OCI-LY1 (cell line): ENCODE data around the gene NF2.

Experiments used
- H2AFZ ChIP-seq: fragments of 200-600 bp; sonication (generic), shearing (Covaris generic); 2 replicates; pipeline ENCODE4 v1.6.0; 2014; ENCODE audit warnings: antibody characterized with exemption, mild to moderate bottlenecking, low read length
- H3F3A ChIP-seq: fragments of 200-600 bp; sonication (generic), shearing (Covaris generic); 2 replicates; pipeline ENCODE4 v1.6.0; 2014; ENCODE audit warnings: mild to moderate bottlenecking, antibody characterized with exemption, low read length, moderate library complexity; ENCODE audit not compliant: insufficient read depth
- H3K27ac ChIP-seq: fragments of 200-600 bp; sonication (generic); 2 replicates; pipeline ENCODE4 v1.5.1; 2014; ENCODE audit warnings: low read length, mixed run types, mild to moderate bottlenecking, low read depth; ENCODE audit not compliant: poor library complexity, severe bottlenecking
- H3K27me3 ChIP-seq: fragments of 200-600 bp; sonication (generic); 2 replicates; pipeline ENCODE4 v1.6.0; 2014; ENCODE audit warnings: antibody characterized with exemption, mild to moderate bottlenecking, low read length, moderate library complexity; ENCODE audit not compliant: insufficient read depth
- H3K36me3 ChIP-seq: fragments of 200-600 bp; sonication (generic); 2 replicates; pipeline ENCODE4 v1.6.1; 2014; ENCODE audit warnings: mild to moderate bottlenecking, antibody characterized with exemption, low read length, moderate library complexity, mixed read lengths; ENCODE audit not compliant: insufficient read depth
- H3K4me1 ChIP-seq: fragments of 200-600 bp; sonication (generic); 2 replicates; pipeline ENCODE4 v1.5.1; 2014; ENCODE audit warnings: mild to moderate bottlenecking, low read length, moderate library complexity; ENCODE audit not compliant: insufficient read depth, severe bottlenecking
- H3K4me2 ChIP-seq: fragments of 200-600 bp; sonication (generic), shearing (Covaris generic); 2 replicates; pipeline ENCODE4 v1.6.1; 2014; ENCODE audit warnings: low read length
- H3K4me3 ChIP-seq: fragments of 200-600 bp; sonication (generic); 2 replicates; pipeline ENCODE4 v1.5.1; 2014; ENCODE audit warnings: low read length, low read depth, mild to moderate bottlenecking, mixed read lengths; ENCODE audit not compliant: poor library complexity, severe bottlenecking
- H3K79me2 ChIP-seq: fragments of 200-600 bp; shearing (Covaris generic); 2 replicates; pipeline ENCODE4 v1.6.1; 2016; ENCODE audit warnings: mixed run types, low read length, mixed read lengths; ENCODE audit not compliant: insufficient read depth
- H3K9ac ChIP-seq: fragments of 200-600 bp; sonication (generic), shearing (Covaris generic); 2 replicates; pipeline ENCODE4 v1.6.1; 2014; ENCODE audit warnings: mild to moderate bottlenecking, low read length, mixed read lengths
- H3K9me2 ChIP-seq: fragments of 200-600 bp; sonication (generic), shearing (Covaris generic); 2 replicates; pipeline ENCODE4 v1.6.1; 2014; ENCODE audit warnings: low read depth, mild to moderate bottlenecking, low read length, mixed read lengths
- H3K9me3 ChIP-seq: fragments of 200-600 bp; shearing (Covaris generic); 2 replicates; pipeline ENCODE4 v1.6.1; 2014; ENCODE audit warnings: low read length, mixed read lengths
- H4K20me1 ChIP-seq: fragments of 200-600 bp; sonication (generic), shearing (Covaris generic); 2 replicates; pipeline ENCODE4 v1.6.0; 2016; ENCODE audit warnings: mild to moderate bottlenecking, low read length; ENCODE audit not compliant: insufficient read depth
- CTCF ChIP-seq: fragments of 200-600 bp; sonication (generic), shearing (Covaris generic); IDR thresholded peaks from 2 replicates; pipeline ENCODE4 v1.5.1; 2017; ENCODE audit warnings: mild to moderate bottlenecking, antibody characterized with exemption, low read length, moderate library complexity, mixed read lengths
- EZH2 ChIP-seq: fragments of 200-600 bp; sonication (generic), shearing (Covaris generic); IDR thresholded peaks from 2 replicates; pipeline ENCODE4 v1.8.0; 2017; ENCODE audit warnings: borderline replicate concordance, mixed run types, mild to moderate bottlenecking, antibody characterized with exemption, low read length, moderate library complexity, mixed read lengths

Gene NF2

GRCh38 chr22:29637181-29637580 is 33.7 kb downstream of the NF2 start:
- no peaks in the 10 kb centered on the region for H3K9me2 ChIP-seq
- H3K27ac ChIP-seq: no peak overlapping the region
- H3K4me1 ChIP-seq: peaks cover 7% of the 10 kb centered on the region
- no peak overlapping the region for H3K4me2 ChIP-seq
- TF ChIP-seq EZH2: no peak
- no peak for TF ChIP-seq CTCF
- no peak overlapping the region for H3K4me3 ChIP-seq
- no peak overlapping the region for H2AFZ ChIP-seq
- H3K79me2 ChIP-seq: peaks cover 7% of the 10 kb centered on the region; the same call in 1 of the 2 replicates
- peaks cover 39% of the 10 kb centered on the region for H3K36me3 ChIP-seq
- no peaks in the 10 kb centered on the region; the same call in 1 of the 2 replicates for H3F3A ChIP-seq
- no peak overlapping the region for H3K9ac ChIP-seq
- H4K20me1 ChIP-seq: 0 out of 2 replicates have a peak, but pooled peaks cover 4% of the 10 kb centered on the region
- H3K9me3 ChIP-seq: no peaks in the 10 kb centered on the region
- H3K27me3 ChIP-seq: no peaks in the 10 kb centered on the region

GRCh38 chr22:29638678-29639077 is 35.2 kb downstream of the NF2 start:
- TF ChIP-seq EZH2 (no peak), CTCF (no peak)
- no peaks in the 10 kb centered on the region; the same call in 1 of the 2 replicates for H3F3A ChIP-seq
- no peaks in the 10 kb centered on the region for H3K27me3 ChIP-seq
- no peak overlapping the region for H3K4me2 ChIP-seq
- H3K9me3 ChIP-seq: no peaks in the 10 kb centered on the region
- H3K9me2 ChIP-seq: no peaks in the 10 kb centered on the region
- H3K36me3 ChIP-seq: peaks cover 49% of the 10 kb centered on the region
- H3K27ac ChIP-seq: no peak overlapping the region
- no peak overlapping the region for H3K4me3 ChIP-seq
- no peaks in the 10 kb centered on the region for H4K20me1 ChIP-seq
- H3K4me1 ChIP-seq: peaks cover 3% of the 10 kb centered on the region
- H3K9ac ChIP-seq: no peak overlapping the region
- no peak overlapping the region for H2AFZ ChIP-seq
- H3K79me2 ChIP-seq: 0 out of 2 replicates have a peak, but pooled peaks cover 5% of the 10 kb centered on the region

- H3K4me2 ChIP-seq: no peak overlapping the region
- no peak overlapping the region for H2AFZ ChIP-seq
- H3K79me2 ChIP-seq: 0 out of 2 replicates have a peak, but pooled peaks cover 5% of the 10 kb centered on the region
- H3K9me3 ChIP-seq: no peaks in the 10 kb centered on the region
- TF ChIP-seq EZH2 (no peak), CTCF (no peak)
- no peak overlapping the region for H3K27ac ChIP-seq
- no peaks in the 10 kb centered on the region for H4K20me1 ChIP-seq
- H3K4me1 ChIP-seq: no peaks in the 10 kb centered on the region
- no peaks in the 10 kb centered on the region; the same call in 1 of the 2 replicates for H3F3A ChIP-seq
- no peaks in the 10 kb centered on the region for H3K9me2 ChIP-seq
- H3K36me3 ChIP-seq: peaks cover 49% of the 10 kb centered on the region
- H3K4me3 ChIP-seq: no peak overlapping the region
- H3K27me3 ChIP-seq: no peaks in the 10 kb centered on the region
- H3K9ac ChIP-seq: no peak overlapping the region
Observed at GRCh38 chr22:29639096-29639495, 35.7 kb downstream of the NF2 start.
